Inferior parietal cortex (tissue), 1 donor: ENCODE results near the gene ABCA5.
"Not testable (repeated sequence)": the region's sequence is repeated elsewhere in the genome, so short reads cannot be mapped to it uniquely, and the experiment has no call there.

ENCODE experiments used
- DNase-seq: peaks from one replicate; pipeline ENCODE4 v3.0.0-alpha.2; 2016; ENCODE audit errors: extremely low spot score

ABCA5 gene

GRCh38 chr17:69213059-69213813 is 113.7 kb downstream of the ABCA5 start:
- no peak for DNase-seq

- DNase-seq: no peak
Measured at GRCh38 chr17:69208640-69209039, 118.3 kb downstream of the ABCA5 start.

GRCh38 chr17:69207151-69207550 is 119.8 kb downstream of the ABCA5 start:
- no peak for DNase-seq

- no peak for DNase-seq
Measured at GRCh38 chr17:69198238-69198637, 128.7 kb downstream of the ABCA5 start.

GRCh38 chr17:69196105-69196653 is 130.8 kb downstream of the ABCA5 start:
- not testable (repeated sequence) for DNase-seq
